GM12878 (cell line): ENCODE measurements around the gene CFAP97D2. TPM values are rescaled to one million over a fixed set of nuclear protein-coding genes. Genes with fewer than 3 reads are reported as not detected.
A peak's percentile ranks its signal among the peaks of the same experiment; 100 is the strongest.

Source experiments
- EP300 ChIP-seq, 2 experiments: fragments of 150-350 bp in 1 of 2; IDR thresholded peaks; 2 replicates each; pipeline ENCODE4 v1.6.1; 2011 to 2012; ENCODE audit warnings: low read depth in 2 of 2, low read length in 2 of 2, borderline replicate concordance in 1 of 2, improper control_type of control experiment in 1 of 2, inconsistent platforms in 1 of 2; ENCODE audit not compliant: control insufficient read depth in 1 of 2
- HDGF ChIP-seq: fragments of 450-650 bp; IDR thresholded peaks from 2 replicates; pipeline ENCODE4 v1.6.1; 2016; ENCODE audit warnings: antibody characterized with exemption
- IKZF1 ChIP-seq: fragments of 450-650 bp; conservative IDR thresholded peaks from 2 replicates; pipeline ENCODE4 v1.6.1; 2017; ENCODE audit warnings: antibody characterized with exemption, mild to moderate bottlenecking
- polyA plus RNA-seq, 11 experiments: library from polyadenylated mRNA; depleted of rRNA in 4 of 11; unstranded in 6 of 11; stranded (reverse) in 5 of 11; fragments of >200 nt; fragmentation: Nextera tagmentation in 4 of 11; fragmentation: Illumina TruSeq in 1 of 11; extraction: Ambion mirVana in 4 of 11; extraction: Trizol in 1 of 11; gene quantifications; 1 replicate in 1 of 11; 2 replicates in 10 of 11; pipeline versions ENCODE4 v1.2.1 to v1.2.3, GENCODE V29; 2011 to 2016; ENCODE audit warnings: inconsistent platforms in 2 of 11, missing spikeins in 2 of 11, low read depth in 1 of 11
- total RNA-seq, 4 experiments: library from RNA; depleted of rRNA in 3 of 4; stranded (reverse); fragments of >200 nt in 3 of 4; fragmentation: Illumina TruSeq in 1 of 4; extraction: Trizol in 1 of 4; gene quantifications; 2 replicates each; pipeline versions ENCODE4 v1.2.1 to v1.2.3, GENCODE V29; 2013 to 2021
- TF ChIP-seq, protein P1 (sequence below): fragments of 450-650 bp; IDR thresholded peaks from 2 replicates; pipeline ENCODE4 v1.6.1; 2017; ENCODE audit warnings: mild to moderate bottlenecking, moderate library complexity
- TF ChIP-seq, protein P2 (sequence below): fragments of 450-650 bp; IDR thresholded peaks from 2 replicates; pipeline ENCODE4 v1.6.1; 2018; ENCODE audit warnings: mild to moderate bottlenecking, low read depth, moderate library complexity; ENCODE audit not compliant: partially characterized antibody
- TF ChIP-seq, protein P3 (sequence below): fragments of 450-650 bp; IDR thresholded peaks from 2 replicates; pipeline ENCODE4 v1.6.1; 2014; ENCODE audit warnings: mild to moderate bottlenecking
- TF ChIP-seq, protein P4 (sequence below): IDR thresholded peaks from 2 replicates; pipeline ENCODE4 v1.6.1; 2012; ENCODE audit warnings: low read depth, low read length, improper control_type of control experiment
- TF ChIP-seq, protein P5 (sequence below): fragments of 150-350 bp; IDR thresholded peaks from 2 replicates; pipeline ENCODE4 v1.6.1; 2014; ENCODE audit warnings: mild to moderate bottlenecking, low read depth, low read length
- TF ChIP-seq, protein P6 (sequence below): fragments of 150-350 bp; IDR thresholded peaks from 2 replicates; pipeline ENCODE4 v1.6.1; 2016; ENCODE audit warnings: low read depth, low read length
- TF ChIP-seq, protein P7 (sequence below): IDR thresholded peaks from 2 replicates; pipeline ENCODE4 v1.6.1; 2012; ENCODE audit warnings: low read depth, low read length, improper control_type of control experiment

Gene CFAP97D2
- total and polyA plus RNA-seq, 10 of the 15 experiments (the other 5 are each of a cell fraction or from before 2014, with no cell fraction given), result not detected

DNA sequence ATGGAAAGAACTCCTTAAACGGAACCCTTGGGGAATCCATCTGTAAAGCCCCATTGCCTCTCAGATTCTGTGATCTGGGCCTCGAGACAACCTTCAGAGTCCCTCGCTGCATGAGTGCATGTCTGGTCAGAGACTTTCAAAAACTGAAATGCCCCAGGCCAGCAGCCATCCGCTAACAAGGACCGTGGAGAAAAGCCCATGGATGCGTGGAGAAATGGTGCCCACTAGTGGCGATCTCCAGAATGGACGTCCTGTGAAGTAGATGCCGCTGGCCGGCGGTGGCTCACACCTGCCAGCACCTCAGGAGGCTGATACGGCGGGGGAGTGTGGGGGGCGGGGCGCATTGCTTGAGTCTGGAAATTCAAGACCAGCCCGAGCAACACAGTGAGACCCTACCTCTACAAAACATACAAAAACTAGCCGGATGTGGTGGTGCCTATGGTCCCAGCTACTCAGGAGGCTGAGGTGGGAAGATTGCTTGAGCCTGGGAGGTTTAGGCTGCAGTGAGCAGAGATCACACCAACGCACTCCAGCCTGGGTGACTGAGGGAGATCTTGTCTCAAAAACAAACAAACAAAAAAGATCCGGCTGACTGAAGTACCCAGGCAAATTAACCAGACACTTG, 47.8 kb downstream of the CFAP97D2 start (continued):
- TF ChIP-seq, protein P1, sequence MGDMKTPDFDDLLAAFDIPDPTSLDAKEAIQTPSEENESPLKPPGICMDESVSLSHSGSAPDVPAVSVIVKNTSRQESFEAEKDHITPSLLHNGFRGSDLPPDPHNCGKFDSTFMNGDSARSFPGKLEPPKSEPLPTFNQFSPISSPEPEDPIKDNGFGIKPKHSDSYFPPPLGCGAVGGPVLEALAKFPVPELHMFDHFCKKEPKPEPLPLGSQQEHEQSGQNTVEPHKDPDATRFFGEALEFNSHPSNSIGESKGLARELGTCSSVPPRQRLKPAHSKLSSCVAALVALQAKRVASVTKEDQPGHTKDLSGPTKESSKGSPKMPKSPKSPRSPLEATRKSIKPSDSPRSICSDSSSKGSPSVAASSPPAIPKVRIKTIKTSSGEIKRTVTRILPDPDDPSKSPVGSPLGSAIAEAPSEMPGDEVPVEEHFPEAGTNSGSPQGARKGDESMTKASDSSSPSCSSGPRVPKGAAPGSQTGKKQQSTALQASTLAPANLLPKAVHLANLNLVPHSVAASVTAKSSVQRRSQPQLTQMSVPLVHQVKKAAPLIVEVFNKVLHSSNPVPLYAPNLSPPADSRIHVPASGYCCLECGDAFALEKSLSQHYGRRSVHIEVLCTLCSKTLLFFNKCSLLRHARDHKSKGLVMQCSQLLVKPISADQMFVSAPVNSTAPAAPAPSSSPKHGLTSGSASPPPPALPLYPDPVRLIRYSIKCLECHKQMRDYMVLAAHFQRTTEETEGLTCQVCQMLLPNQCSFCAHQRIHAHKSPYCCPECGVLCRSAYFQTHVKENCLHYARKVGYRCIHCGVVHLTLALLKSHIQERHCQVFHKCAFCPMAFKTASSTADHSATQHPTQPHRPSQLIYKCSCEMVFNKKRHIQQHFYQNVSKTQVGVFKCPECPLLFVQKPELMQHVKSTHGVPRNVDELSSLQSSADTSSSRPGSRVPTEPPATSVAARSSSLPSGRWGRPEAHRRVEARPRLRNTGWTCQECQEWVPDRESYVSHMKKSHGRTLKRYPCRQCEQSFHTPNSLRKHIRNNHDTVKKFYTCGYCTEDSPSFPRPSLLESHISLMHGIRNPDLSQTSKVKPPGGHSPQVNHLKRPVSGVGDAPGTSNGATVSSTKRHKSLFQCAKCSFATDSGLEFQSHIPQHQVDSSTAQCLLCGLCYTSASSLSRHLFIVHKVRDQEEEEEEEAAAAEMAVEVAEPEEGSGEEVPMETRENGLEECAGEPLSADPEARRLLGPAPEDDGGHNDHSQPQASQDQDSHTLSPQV, result 0 out of 2 replicates have a peak, but pooled peaks have one; percentile 10
- TF ChIP-seq EP300 (IDR thresholded peaks at IDR 0.05; ENCODE audit: borderline replicate concordance in 1 of 2, control insufficient read depth in 1 of 2, low read depth in 2 of 2, low read length in 2 of 2) (no peak), IKZF1 (0 out of 2 replicates have a peak, but pooled peaks have one; percentile 17), HDGF (no peak)
- TF ChIP-seq, protein P2, sequence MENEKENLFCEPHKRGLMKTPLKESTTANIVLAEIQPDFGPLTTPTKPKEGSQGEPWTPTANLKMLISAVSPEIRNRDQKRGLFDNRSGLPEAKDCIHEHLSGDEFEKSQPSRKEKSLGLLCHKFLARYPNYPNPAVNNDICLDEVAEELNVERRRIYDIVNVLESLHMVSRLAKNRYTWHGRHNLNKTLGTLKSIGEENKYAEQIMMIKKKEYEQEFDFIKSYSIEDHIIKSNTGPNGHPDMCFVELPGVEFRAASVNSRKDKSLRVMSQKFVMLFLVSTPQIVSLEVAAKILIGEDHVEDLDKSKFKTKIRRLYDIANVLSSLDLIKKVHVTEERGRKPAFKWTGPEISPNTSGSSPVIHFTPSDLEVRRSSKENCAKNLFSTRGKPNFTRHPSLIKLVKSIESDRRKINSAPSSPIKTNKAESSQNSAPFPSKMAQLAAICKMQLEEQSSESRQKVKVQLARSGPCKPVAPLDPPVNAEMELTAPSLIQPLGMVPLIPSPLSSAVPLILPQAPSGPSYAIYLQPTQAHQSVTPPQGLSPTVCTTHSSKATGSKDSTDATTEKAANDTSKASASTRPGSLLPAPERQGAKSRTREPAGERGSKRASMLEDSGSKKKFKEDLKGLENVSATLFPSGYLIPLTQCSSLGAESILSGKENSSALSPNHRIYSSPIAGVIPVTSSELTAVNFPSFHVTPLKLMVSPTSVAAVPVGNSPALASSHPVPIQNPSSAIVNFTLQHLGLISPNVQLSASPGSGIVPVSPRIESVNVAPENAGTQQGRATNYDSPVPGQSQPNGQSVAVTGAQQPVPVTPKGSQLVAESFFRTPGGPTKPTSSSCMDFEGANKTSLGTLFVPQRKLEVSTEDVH, result no peak
- TF ChIP-seq, protein P3, sequence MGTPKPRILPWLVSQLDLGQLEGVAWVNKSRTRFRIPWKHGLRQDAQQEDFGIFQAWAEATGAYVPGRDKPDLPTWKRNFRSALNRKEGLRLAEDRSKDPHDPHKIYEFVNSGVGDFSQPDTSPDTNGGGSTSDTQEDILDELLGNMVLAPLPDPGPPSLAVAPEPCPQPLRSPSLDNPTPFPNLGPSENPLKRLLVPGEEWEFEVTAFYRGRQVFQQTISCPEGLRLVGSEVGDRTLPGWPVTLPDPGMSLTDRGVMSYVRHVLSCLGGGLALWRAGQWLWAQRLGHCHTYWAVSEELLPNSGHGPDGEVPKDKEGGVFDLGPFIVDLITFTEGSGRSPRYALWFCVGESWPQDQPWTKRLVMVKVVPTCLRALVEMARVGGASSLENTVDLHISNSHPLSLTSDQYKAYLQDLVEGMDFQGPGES, result no peak
- TF ChIP-seq, protein P4, sequence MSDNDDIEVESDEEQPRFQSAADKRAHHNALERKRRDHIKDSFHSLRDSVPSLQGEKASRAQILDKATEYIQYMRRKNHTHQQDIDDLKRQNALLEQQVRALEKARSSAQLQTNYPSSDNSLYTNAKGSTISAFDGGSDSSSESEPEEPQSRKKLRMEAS, result peak; percentile 34; the same call in 1 of the 2 replicates
- TF ChIP-seq, protein P5, sequence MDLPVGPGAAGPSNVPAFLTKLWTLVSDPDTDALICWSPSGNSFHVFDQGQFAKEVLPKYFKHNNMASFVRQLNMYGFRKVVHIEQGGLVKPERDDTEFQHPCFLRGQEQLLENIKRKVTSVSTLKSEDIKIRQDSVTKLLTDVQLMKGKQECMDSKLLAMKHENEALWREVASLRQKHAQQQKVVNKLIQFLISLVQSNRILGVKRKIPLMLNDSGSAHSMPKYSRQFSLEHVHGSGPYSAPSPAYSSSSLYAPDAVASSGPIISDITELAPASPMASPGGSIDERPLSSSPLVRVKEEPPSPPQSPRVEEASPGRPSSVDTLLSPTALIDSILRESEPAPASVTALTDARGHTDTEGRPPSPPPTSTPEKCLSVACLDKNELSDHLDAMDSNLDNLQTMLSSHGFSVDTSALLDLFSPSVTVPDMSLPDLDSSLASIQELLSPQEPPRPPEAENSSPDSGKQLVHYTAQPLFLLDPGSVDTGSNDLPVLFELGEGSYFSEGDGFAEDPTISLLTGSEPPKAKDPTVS, result peak; percentile 30; the same call in 1 of the 2 replicates
- TF ChIP-seq, protein P6, sequence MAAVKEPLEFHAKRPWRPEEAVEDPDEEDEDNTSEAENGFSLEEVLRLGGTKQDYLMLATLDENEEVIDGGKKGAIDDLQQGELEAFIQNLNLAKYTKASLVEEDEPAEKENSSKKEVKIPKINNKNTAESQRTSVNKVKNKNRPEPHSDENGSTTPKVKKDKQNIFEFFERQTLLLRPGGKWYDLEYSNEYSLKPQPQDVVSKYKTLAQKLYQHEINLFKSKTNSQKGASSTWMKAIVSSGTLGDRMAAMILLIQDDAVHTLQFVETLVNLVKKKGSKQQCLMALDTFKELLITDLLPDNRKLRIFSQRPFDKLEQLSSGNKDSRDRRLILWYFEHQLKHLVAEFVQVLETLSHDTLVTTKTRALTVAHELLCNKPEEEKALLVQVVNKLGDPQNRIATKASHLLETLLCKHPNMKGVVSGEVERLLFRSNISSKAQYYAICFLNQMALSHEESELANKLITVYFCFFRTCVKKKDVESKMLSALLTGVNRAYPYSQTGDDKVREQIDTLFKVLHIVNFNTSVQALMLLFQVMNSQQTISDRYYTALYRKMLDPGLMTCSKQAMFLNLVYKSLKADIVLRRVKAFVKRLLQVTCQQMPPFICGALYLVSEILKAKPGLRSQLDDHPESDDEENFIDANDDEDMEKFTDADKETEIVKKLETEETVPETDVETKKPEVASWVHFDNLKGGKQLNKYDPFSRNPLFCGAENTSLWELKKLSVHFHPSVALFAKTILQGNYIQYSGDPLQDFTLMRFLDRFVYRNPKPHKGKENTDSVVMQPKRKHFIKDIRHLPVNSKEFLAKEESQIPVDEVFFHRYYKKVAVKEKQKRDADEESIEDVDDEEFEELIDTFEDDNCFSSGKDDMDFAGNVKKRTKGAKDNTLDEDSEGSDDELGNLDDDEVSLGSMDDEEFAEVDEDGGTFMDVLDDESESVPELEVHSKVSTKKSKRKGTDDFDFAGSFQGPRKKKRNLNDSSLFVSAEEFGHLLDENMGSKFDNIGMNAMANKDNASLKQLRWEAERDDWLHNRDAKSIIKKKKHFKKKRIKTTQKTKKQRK, result no peak
- TF ChIP-seq, protein P7, sequence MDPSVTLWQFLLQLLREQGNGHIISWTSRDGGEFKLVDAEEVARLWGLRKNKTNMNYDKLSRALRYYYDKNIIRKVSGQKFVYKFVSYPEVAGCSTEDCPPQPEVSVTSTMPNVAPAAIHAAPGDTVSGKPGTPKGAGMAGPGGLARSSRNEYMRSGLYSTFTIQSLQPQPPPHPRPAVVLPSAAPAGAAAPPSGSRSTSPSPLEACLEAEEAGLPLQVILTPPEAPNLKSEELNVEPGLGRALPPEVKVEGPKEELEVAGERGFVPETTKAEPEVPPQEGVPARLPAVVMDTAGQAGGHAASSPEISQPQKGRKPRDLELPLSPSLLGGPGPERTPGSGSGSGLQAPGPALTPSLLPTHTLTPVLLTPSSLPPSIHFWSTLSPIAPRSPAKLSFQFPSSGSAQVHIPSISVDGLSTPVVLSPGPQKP, result no peak
